ENCODE measurements around the gene CHRNA7.

DNA sequence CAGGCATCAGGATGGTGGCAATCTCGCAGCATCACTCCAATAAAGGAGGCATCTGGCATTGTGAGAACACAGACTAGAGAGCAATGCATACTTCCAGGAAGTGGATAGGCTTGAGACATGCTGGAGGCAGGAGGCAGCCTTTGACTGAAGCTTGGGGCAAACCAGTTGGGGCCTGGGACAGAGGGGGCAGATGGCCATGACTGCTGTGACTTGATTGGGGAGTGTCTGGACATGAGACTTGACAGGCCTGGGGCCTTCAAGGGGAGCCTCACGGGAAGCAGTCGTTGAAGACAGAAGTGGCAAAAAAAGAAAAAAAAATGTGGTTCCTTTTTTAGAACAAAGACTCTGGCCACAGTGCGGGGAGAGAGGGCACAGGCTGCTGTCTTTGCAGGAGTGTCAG, 44.7 kb upstream of the CHRNA7 start:
- TF ChIP-seq, protein P1, sequence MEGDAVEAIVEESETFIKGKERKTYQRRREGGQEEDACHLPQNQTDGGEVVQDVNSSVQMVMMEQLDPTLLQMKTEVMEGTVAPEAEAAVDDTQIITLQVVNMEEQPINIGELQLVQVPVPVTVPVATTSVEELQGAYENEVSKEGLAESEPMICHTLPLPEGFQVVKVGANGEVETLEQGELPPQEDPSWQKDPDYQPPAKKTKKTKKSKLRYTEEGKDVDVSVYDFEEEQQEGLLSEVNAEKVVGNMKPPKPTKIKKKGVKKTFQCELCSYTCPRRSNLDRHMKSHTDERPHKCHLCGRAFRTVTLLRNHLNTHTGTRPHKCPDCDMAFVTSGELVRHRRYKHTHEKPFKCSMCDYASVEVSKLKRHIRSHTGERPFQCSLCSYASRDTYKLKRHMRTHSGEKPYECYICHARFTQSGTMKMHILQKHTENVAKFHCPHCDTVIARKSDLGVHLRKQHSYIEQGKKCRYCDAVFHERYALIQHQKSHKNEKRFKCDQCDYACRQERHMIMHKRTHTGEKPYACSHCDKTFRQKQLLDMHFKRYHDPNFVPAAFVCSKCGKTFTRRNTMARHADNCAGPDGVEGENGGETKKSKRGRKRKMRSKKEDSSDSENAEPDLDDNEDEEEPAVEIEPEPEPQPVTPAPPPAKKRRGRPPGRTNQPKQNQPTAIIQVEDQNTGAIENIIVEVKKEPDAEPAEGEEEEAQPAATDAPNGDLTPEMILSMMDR (IDR thresholded peaks at IDR 0.05; ENCODE audit: insufficient read depth, low read length): no peak
- TF ChIP-seq POLR2AphosphoS5 (IDR thresholded peaks at IDR 0.05; ENCODE audit: low read depth): no peak
- TF ChIP-seq GABPA (IDR thresholded peaks at IDR 0.05; ENCODE audit: low read depth): no peak

All from HL-60 (cell line).